Ishikawa (cell line): ENCODE measurements around the gene SIPA1.

Experiments
- CREB1 ChIP-seq: IDR thresholded peaks from 2 replicates; pipeline ENCODE4 v1.6.1; 2012; ENCODE audit warnings: low read depth
- EP300 ChIP-seq: IDR thresholded peaks from 2 replicates; pipeline ENCODE4 v1.6.1; 2012; ENCODE audit warnings: borderline replicate concordance
- RAD21 ChIP-seq: IDR thresholded peaks from 2 replicates; pipeline ENCODE4 v1.6.1; 2012; ENCODE audit warnings: low read depth
- TAF1 ChIP-seq: IDR thresholded peaks from 2 replicates; pipeline ENCODE4 v1.6.1; 2012; ENCODE audit warnings: low read depth, mild to moderate bottlenecking
- TCF12 ChIP-seq: IDR thresholded peaks from 2 replicates; pipeline ENCODE4 v1.6.1; 2012; ENCODE audit warnings: low read depth
- TEAD4 ChIP-seq: IDR thresholded peaks from 2 replicates; pipeline ENCODE4 v1.6.1; 2012
- YY1 ChIP-seq: IDR thresholded peaks from 2 replicates; pipeline ENCODE4 v1.6.1; 2012; ENCODE audit warnings: low read depth
- ZBTB7A ChIP-seq: IDR thresholded peaks from 2 replicates; pipeline ENCODE4 v1.6.1; 2012; ENCODE audit warnings: low read depth
- TF ChIP-seq, protein P1 (sequence below): IDR thresholded peaks from 2 replicates; pipeline ENCODE4 v1.6.1; 2012

DNA sequence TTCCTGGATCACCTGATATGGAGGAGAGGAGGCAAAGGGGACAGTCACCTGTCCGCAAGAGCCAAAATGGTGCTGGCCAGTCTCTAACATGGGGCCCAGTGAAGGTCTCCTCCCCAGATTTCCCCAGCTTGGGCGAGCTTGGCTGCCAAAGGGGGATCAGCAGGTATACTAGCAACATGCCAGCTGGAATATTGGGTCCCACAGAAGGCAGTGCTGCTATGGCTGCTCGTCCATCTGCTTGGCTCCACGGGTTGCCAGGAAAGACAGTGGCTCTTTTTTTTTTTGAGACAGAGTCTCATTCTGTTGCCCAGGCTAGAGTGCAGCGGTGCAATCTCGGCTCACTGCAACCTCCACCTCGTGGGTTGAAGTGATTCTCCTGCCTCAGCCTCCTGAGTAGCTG is 61.4 kb downstream of the SIPA1 start:
- no peak for TF ChIP-seq YY1
- TF ChIP-seq CREB1: no peak
- no peak for TF ChIP-seq RAD21
- TF ChIP-seq TCF12: no peak
- TF ChIP-seq TAF1: no peak
- TF ChIP-seq, protein P1, sequence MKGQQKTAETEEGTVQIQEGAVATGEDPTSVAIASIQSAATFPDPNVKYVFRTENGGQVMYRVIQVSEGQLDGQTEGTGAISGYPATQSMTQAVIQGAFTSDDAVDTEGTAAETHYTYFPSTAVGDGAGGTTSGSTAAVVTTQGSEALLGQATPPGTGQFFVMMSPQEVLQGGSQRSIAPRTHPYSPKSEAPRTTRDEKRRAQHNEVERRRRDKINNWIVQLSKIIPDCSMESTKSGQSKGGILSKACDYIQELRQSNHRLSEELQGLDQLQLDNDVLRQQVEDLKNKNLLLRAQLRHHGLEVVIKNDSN: no peak
- no peak for TF ChIP-seq TEAD4
- no peak for TF ChIP-seq EP300
- no peak for TF ChIP-seq ZBTB7A
